H7 (cell line): Measurements from ENCODE around the gene KCNQ1. TPM values are rescaled to one million over a fixed set of nuclear protein-coding genes. Genes with fewer than 3 reads are reported as not detected.
A peak's percentile ranks its signal among the peaks of the same experiment; 100 is the strongest.

Source experiments
- DNase-seq: peaks from one replicate; pipeline ENCODE4 v3.0.0; 2012
- H3K27me3 ChIP-seq: 2 replicates; pipeline ENCODE4 v1.6.0; 2011; ENCODE audit warnings: mild to moderate bottlenecking, low read length; ENCODE audit not compliant: control insufficient read depth, insufficient read depth
- H3K36me3 ChIP-seq: replicated peaks from 2 replicates; pipeline ENCODE4 v1.5.1; 2011; ENCODE audit warnings: low read length; ENCODE audit not compliant: control insufficient read depth, insufficient read depth
- H3K4me3 ChIP-seq: 2 replicates; pipeline ENCODE4 v1.5.1; 2011; ENCODE audit warnings: low read depth, mild to moderate bottlenecking, control low read depth, low read length, moderate library complexity; ENCODE audit not compliant: insufficient read depth
- total RNA-seq: library from RNA; depleted of rRNA; stranded (reverse); fragments of >200 nt; shearing (Covaris generic); gene quantifications from 2 replicates; pipeline ENCODE4 v1.2.3, GENCODE V29; 2014

KCNQ1 gene
- total RNA-seq, 1 experiment from 2014 or later, result 0.48 TPM

- H3K36me3 ChIP-seq, result no peaks in the 10 kb centered on the region
- peak; percentile 11 for DNase-seq
- peaks cover 5% of the 10 kb centered on the region; the same call in 1 of the 2 replicates for H3K27me3 ChIP-seq
- no peak overlapping the region for H3K4me3 ChIP-seq
These were observed 200.9 kb downstream of the KCNQ1 start for GRCh38 chr11:2645779-2646118.

GRCh38 chr11:2647167-2647566 lies 202.4 kb downstream of the KCNQ1 start:
- Histone ChIP-seq H3K4me3 (no peak overlapping the region), H3K27me3 (peaks cover 6% of the 10 kb centered on the region; the same call in 1 of the 2 replicates), H3K36me3 (no peaks in the 10 kb centered on the region)
- DNase-seq, result no peak

DNA sequence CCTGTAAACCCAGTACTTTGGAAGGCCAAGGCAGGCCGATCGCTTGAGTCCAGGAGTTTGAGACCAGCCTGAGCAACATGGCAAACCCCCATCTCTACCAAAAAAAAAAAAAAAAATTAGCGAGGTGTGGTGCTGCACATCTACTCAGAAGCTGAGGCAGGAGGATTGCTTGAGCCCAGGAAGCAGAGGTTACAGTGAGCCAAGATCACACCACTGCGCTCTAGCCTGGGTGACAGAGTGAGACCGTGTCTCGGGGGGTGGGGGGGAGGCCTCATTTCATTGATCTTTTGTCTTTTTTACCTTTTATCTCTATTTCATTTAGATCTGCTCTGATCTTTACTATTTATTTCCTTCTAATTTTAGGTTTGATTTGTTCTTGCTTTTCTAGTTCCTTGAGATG lies 203.1 kb downstream of the KCNQ1 start:
- DNase-seq, result no peak
- Histone ChIP-seq H3K36me3 (no peaks in the 10 kb centered on the region), H3K27me3 (peaks cover 10% of the 10 kb centered on the region; the same call in 1 of the 2 replicates), H3K4me3 (no peak overlapping the region)

DNA sequence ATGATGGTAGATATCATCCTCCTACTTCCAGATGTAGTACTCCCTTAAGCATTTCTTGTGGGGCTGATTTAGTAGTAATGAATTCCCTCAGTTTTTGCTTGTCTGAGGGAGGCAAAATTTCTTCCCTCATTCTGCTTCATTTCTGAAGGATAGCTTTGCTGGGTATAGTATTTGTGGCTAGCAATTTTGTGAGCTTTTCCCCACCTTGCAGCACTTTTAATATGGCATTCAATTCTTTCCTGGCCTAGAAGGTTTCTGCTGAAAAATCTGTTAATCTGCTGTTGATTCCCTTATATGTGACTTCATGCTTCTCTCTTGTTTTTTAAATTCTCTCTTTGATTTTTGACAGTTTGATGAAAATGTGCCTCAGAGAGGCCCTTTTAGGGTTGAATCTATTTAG lies 204.6 kb downstream of the KCNQ1 start:
- no peak overlapping the region for H3K4me3 ChIP-seq
- H3K27me3 ChIP-seq, result peaks cover 16% of the 10 kb centered on the region; the same call in 1 of the 2 replicates
- H3K36me3 ChIP-seq, result no peaks in the 10 kb centered on the region
- DNase-seq, result no peak

- DNase-seq, result no peak
- peaks cover 16% of the 10 kb centered on the region; the same call in 1 of the 2 replicates for H3K27me3 ChIP-seq
- no peak overlapping the region for H3K4me3 ChIP-seq
- H3K36me3 ChIP-seq, result no peaks in the 10 kb centered on the region
These were observed 205.0 kb downstream of the KCNQ1 start for GRCh38 chr11:2649848-2650247.

GRCh38 chr11:2650343-2650867 lies 205.6 kb downstream of the KCNQ1 start:
- peaks cover 16% of the 10 kb centered on the region; the same call in 1 of the 2 replicates for H3K27me3 ChIP-seq
- no peak overlapping the region for H3K4me3 ChIP-seq
- no peaks in the 10 kb centered on the region for H3K36me3 ChIP-seq
- DNase-seq, result no peak

- H3K27me3 ChIP-seq, result peaks cover 15% of the 10 kb centered on the region; the same call in 1 of the 2 replicates
These were observed 206.3 kb downstream of the KCNQ1 start for GRCh38 chr11:2651054-2651617.

DNA sequence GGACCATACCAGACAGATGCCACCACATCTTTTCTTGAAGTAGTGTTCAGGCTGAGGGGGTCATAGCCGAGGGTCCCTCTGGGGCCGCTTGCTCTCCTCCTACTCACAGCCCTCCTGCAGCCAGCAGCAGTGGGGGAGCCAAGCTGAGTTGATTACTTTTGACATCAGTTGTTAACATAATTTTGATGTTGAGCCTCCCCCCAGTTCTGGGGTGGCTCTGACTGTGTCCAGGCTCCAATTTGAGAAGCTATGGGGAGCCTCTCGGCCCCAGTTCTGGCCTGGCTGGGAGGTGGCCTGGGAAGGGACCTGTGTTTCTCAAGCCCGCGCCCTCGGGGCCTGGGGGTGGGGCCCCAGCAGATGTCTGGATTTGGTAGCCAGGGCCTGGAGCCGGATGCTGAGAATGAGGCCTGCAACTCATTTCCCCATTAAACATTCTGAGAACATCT lies 207.0 kb downstream of the KCNQ1 start:
- H3K4me3 ChIP-seq, result no peak overlapping the region
- peaks cover 15% of the 10 kb centered on the region; the same call in 1 of the 2 replicates for H3K27me3 ChIP-seq
- no peaks in the 10 kb centered on the region for H3K36me3 ChIP-seq

More at GRCh38 chr11:2651054-2651617, 206.3 kb downstream of the KCNQ1 start:
- H3K36me3 ChIP-seq, result no peaks in the 10 kb centered on the region
- DNase-seq, result no peak
- H3K4me3 ChIP-seq, result no peak overlapping the region

GRCh38 chr11:2652333-2653197 lies 207.8 kb downstream of the KCNQ1 start:
- Histone ChIP-seq H3K36me3 (no peaks in the 10 kb centered on the region), H3K4me3 (no peak overlapping the region), H3K27me3 (peaks cover 15% of the 10 kb centered on the region; the same call in 1 of the 2 replicates)
- DNase-seq, result peak; percentile 10

More for the DNA sequence above, 207.0 kb downstream of the KCNQ1 start:
- peak; percentile 22 for DNase-seq

DNA sequence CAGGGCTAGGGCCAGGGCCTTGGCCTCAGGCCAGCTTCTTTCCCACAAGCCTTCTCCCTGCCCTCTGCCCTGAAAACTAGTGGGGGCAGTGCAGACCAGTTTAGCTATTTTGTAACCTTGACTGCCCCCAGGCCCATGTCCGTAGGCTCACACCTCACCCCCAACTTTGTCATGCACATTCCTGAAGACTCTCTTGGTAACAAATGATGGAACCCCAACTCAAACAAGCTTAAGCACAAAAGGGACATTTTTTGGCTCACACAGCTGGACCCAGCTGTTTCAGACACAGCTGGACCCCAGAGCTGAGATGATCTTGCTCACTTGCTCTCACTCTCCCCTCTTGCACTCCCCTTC lies 208.4 kb downstream of the KCNQ1 start:
- peak; percentile 22 for DNase-seq
- no peak overlapping the region for H3K4me3 ChIP-seq
- H3K27me3 ChIP-seq, result peaks cover 15% of the 10 kb centered on the region; the same call in 1 of the 2 replicates
- H3K36me3 ChIP-seq, result no peaks in the 10 kb centered on the region

GRCh38 chr11:2653930-2654739 lies 209.3 kb downstream of the KCNQ1 start:
- peaks cover 15% of the 10 kb centered on the region; the same call in 1 of the 2 replicates for H3K27me3 ChIP-seq
- H3K4me3 ChIP-seq, result no peak overlapping the region
- H3K36me3 ChIP-seq, result no peaks in the 10 kb centered on the region
- peak; percentile 25 for DNase-seq

DNA sequence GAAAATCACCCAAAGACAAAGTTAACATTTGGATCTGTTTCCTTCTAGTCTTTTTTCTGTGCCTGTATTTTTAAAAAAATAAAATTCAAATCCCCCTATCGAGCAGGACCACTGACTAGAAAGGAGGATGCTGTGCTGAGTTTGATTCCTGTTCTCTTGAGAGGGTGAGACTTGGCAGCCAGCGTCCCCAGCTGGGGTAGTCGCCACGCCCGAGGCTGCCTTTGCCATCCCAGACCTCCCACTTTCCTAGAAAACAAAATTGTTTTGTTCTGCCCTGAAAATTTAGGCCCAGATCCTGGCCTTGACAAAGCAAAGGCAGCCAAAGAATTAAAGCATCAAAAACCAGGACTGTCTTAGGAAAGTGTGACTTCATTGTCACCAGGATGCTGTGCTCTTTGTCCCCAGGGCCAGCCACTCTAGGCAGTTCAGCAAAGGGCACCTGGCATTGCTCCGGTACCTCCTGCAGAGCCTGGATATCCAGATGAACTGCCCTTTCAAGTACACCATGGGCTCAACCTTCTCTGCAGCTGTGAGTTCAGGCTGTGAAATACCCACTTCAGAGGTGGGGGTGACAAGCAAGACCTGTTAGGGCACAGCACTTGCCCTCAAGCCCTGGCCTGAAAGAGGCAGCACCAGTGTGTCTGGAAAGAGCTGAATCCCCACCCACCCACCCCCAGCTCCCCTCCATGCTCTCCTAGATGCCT lies 210.4 kb downstream of the KCNQ1 start:
- Histone ChIP-seq H3K27me3 (peaks cover 15% of the 10 kb centered on the region; the same call in 1 of the 2 replicates), H3K36me3 (no peaks in the 10 kb centered on the region), H3K4me3 (no peak overlapping the region)
- DNase-seq, result no peak

- H3K36me3 ChIP-seq, result no peaks in the 10 kb centered on the region
- DNase-seq, result peak; percentile 13
- H3K27me3 ChIP-seq, result peaks cover 15% of the 10 kb centered on the region; the same call in 1 of the 2 replicates
These were observed 211.2 kb downstream of the KCNQ1 start for GRCh38 chr11:2655834-2656622.

More at GRCh38 chr11:2655834-2656622, 211.2 kb downstream of the KCNQ1 start:
- no peak overlapping the region for H3K4me3 ChIP-seq
